Measurements from ENCODE around the gene RAI1.

GRCh38 chr17:17647524-17648178 is 33.6 kb upstream of the RAI1 start:
- TF ChIP-seq CAMTA2 (CRISPR knock-in tag; IDR thresholded peaks at IDR 0.05; ENCODE audit: borderline replicate concordance) (no peak), TCF7L2 (IDR thresholded peaks at IDR 0.05; ENCODE audit: low read depth, low read length) (no peak), NKX3-1 (CRISPR knock-in tag; IDR thresholded peaks at IDR 0.05) (no peak), NFRKB (IDR thresholded peaks at IDR 0.05) (no peak), STAT5B (CRISPR knock-in tag; IDR thresholded peaks at IDR 0.05) (no peak), ZSCAN25 (CRISPR knock-in tag; IDR thresholded peaks at IDR 0.05) (no peak), ZNF562 (CRISPR knock-in tag; IDR thresholded peaks at IDR 0.05; ENCODE audit: borderline replicate concordance) (no peak), ZBTB40 (IDR thresholded peaks at IDR 0.05) (no peak), ZBTB40 (CRISPR knock-in tag; IDR thresholded peaks at IDR 0.05) (no peak), ZNF354B (CRISPR knock-in tag; IDR thresholded peaks at IDR 0.05) (no peak), POLR2A (IDR thresholded peaks at IDR 0.05; ENCODE audit: insufficient read depth in 1 of 2, low read depth in 2 of 2, low read length in 2 of 2) (no peak), CBFB (CRISPR knock-in tag; IDR thresholded peaks at IDR 0.05) (no peak)
- TF ChIP-seq, protein P1, sequence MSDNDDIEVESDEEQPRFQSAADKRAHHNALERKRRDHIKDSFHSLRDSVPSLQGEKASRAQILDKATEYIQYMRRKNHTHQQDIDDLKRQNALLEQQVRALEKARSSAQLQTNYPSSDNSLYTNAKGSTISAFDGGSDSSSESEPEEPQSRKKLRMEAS (IDR thresholded peaks at IDR 0.05) = no peak

Data from HepG2 (cell line).